ENCODE measurements around the gene VSNL1. TPM values are rescaled to one million over a fixed set of nuclear protein-coding genes. Genes with fewer than 3 reads are reported as not detected.

Gene VSNL1
- total RNA-seq, 1 experiment from 2014 or later = not detected

GRCh38 chr2:17590342-17590911 is 49.9 kb downstream of the VSNL1 start:
- H3K4me1 ChIP-seq (ENCODE audit: insufficient read depth, low read length) = peaks cover 17% of the 10 kb centered on the region
- DNase-seq = no peak
- H3K9me3 ChIP-seq (ENCODE audit: low read length) = no peaks in the 10 kb centered on the region
- H2AFZ ChIP-seq (ENCODE audit: low read length) = no peak overlapping the region
- BruUV-seq (replicated peaks) = no TSS peak
- H3K79me2 ChIP-seq (ENCODE audit: low read length) = no peaks in the 10 kb centered on the region
- H3K4me3 ChIP-seq (ENCODE audit: low read length) = no peak overlapping the region
- ChIA-PET POLR2A (ENCODE audit: unreplicated experiment) (no interaction called here), CTCF (no interaction called here)
- TF ChIP-seq EZH2 (IDR thresholded peaks at IDR 0.05; ENCODE audit: low read length, unreplicated experiment) (no peak), EZH2phosphoT487 (IDR thresholded peaks at IDR 0.05; ENCODE audit: borderline replicate concordance, low read length) (no peak), CTCF (conservative IDR thresholded peaks at IDR 0.05; ENCODE audit: low read depth, low read length) (no peak)
- no peaks in the 10 kb centered on the region for H3K36me3 ChIP-seq (ENCODE audit: low read depth, low read length)
- intact Hi-C loops (cut with micrococcal nuclease) = no loop called here
- no peaks in the 10 kb centered on the region for H3F3A ChIP-seq (ENCODE audit: low read length, unreplicated experiment)
- no peak for ATAC-seq
- no peak overlapping the region for H3K4me2 ChIP-seq (ENCODE audit: low read length)
- H3K9me2 ChIP-seq (replicated peaks; ENCODE audit: low read length) = no peaks in the 10 kb centered on the region
- no peak overlapping the region for H3K27ac ChIP-seq (ENCODE audit: low read length)
- no peaks in the 10 kb centered on the region for H4K20me1 ChIP-seq (ENCODE audit: low read length)
- H3K9ac ChIP-seq (ENCODE audit: low read length) = no peak overlapping the region
- no peaks in the 10 kb centered on the region for H3K27me3 ChIP-seq (ENCODE audit: low read length)

- intact Hi-C loops (cut with micrococcal nuclease) = no loop called here
- H3K9me3 ChIP-seq (ENCODE audit: low read length) = no peaks in the 10 kb centered on the region
- H3K4me2 ChIP-seq (ENCODE audit: low read length) = no peak overlapping the region
- H2AFZ ChIP-seq (ENCODE audit: low read length) = no peak overlapping the region
- CTCF ChIA-PET = no interaction called here
- no peaks in the 10 kb centered on the region for H3K36me3 ChIP-seq (ENCODE audit: low read depth, low read length)
- H3K4me1 ChIP-seq (ENCODE audit: insufficient read depth, low read length) = peaks cover 17% of the 10 kb centered on the region
- H3K79me2 ChIP-seq (ENCODE audit: low read length) = no peaks in the 10 kb centered on the region
- no peaks in the 10 kb centered on the region for H3F3A ChIP-seq (ENCODE audit: low read length, unreplicated experiment)
- POLR2A ChIA-PET (ENCODE audit: unreplicated experiment) = no interaction called here
- ATAC-seq = no peak
- no peak for TF ChIP-seq EZH2 (IDR thresholded peaks at IDR 0.05; ENCODE audit: low read length, unreplicated experiment)
- no peak for TF ChIP-seq EZH2phosphoT487 (IDR thresholded peaks at IDR 0.05; ENCODE audit: borderline replicate concordance, low read length)
- TF ChIP-seq CTCF (conservative IDR thresholded peaks at IDR 0.05; ENCODE audit: low read depth, low read length) = no peak
- no peaks in the 10 kb centered on the region for H3K9me2 ChIP-seq (replicated peaks; ENCODE audit: low read length)
- H3K27me3 ChIP-seq (ENCODE audit: low read length) = no peaks in the 10 kb centered on the region
- no peak overlapping the region for H3K9ac ChIP-seq (ENCODE audit: low read length)
- DNase-seq = no peak
- BruUV-seq (replicated peaks) = no TSS peak
- no peak overlapping the region for H3K27ac ChIP-seq (ENCODE audit: low read length)
- H4K20me1 ChIP-seq (ENCODE audit: low read length) = no peaks in the 10 kb centered on the region
- no peak overlapping the region for H3K4me3 ChIP-seq (ENCODE audit: low read length)
These were observed 51.4 kb downstream of the VSNL1 start for GRCh38 chr2:17591846-17592245.

GRCh38 chr2:17592731-17593409 is 52.4 kb downstream of the VSNL1 start:
- Histone ChIP-seq H3K4me3 (ENCODE audit: low read length) (no peak overlapping the region), H3K79me2 (ENCODE audit: low read length) (no peaks in the 10 kb centered on the region), H3K36me3 (ENCODE audit: low read depth, low read length) (no peaks in the 10 kb centered on the region), H3K9me2 (replicated peaks; ENCODE audit: low read length) (no peaks in the 10 kb centered on the region), H3K4me1 (ENCODE audit: insufficient read depth, low read length) (peaks cover 17% of the 10 kb centered on the region), H3K9me3 (ENCODE audit: low read length) (no peaks in the 10 kb centered on the region), H2AFZ (ENCODE audit: low read length) (no peak overlapping the region), H3K9ac (ENCODE audit: low read length) (no peak overlapping the region), H4K20me1 (ENCODE audit: low read length) (no peaks in the 10 kb centered on the region), H3K4me2 (ENCODE audit: low read length) (no peak overlapping the region), H3K27ac (ENCODE audit: low read length) (no peak overlapping the region), H3F3A (ENCODE audit: low read length, unreplicated experiment) (no peaks in the 10 kb centered on the region), H3K27me3 (ENCODE audit: low read length) (no peaks in the 10 kb centered on the region)
- ChIA-PET POLR2A (ENCODE audit: unreplicated experiment) (no interaction called here), CTCF (no interaction called here)
- TF ChIP-seq EZH2 (IDR thresholded peaks at IDR 0.05; ENCODE audit: low read length, unreplicated experiment) (no peak), EZH2phosphoT487 (IDR thresholded peaks at IDR 0.05; ENCODE audit: borderline replicate concordance, low read length) (no peak), CTCF (conservative IDR thresholded peaks at IDR 0.05; ENCODE audit: low read depth, low read length) (no peak)
- no peak for DNase-seq
- intact Hi-C loops (cut with micrococcal nuclease) = no loop called here
- no TSS peak for BruUV-seq (replicated peaks)
- no peak for ATAC-seq
